Skin epidermis (tissue), 12 donors: ENCODE data around the gene TPSAB1.
"Not testable (repeated sequence)": the region's sequence is repeated elsewhere in the genome, so short reads cannot be mapped to it uniquely, and the experiment has no call there.

Experiments used
- H3K27ac ChIP-seq, 21 experiments: fragments of 200-600 bp; sonication (generic) in 11 of 21; one replicate each; pipeline ENCODE4 v1.5.0; 2020; ENCODE audit warnings: mild to moderate bottlenecking in 3 of 21, inconsistent platforms in 2 of 21, moderate library complexity in 2 of 21
- H3K4me3 ChIP-seq, 7 experiments: fragments of 200-600 bp; sonication (generic) in 2 of 7; one replicate each; pipeline ENCODE4 v1.5.0; 2020; ENCODE audit warnings: inconsistent platforms in 2 of 7, mild to moderate bottlenecking in 2 of 7, moderate library complexity in 1 of 7

TPSAB1 gene

GRCh38 chr16:1261131-1261892 lies 20.8 kb downstream of the TPSAB1 start:
- Histone ChIP-seq H3K27ac (no peak overlapping the region), H3K4me3 (no peak overlapping the region)

- Histone ChIP-seq H3K4me3 (no peak overlapping the region), H3K27ac (no peak overlapping the region)
These were observed 21.8 kb downstream of the TPSAB1 start for GRCh38 chr16:1262210-1262845.

GRCh38 chr16:1262846-1263221 lies 22.3 kb downstream of the TPSAB1 start:
- Histone ChIP-seq H3K27ac (no peak overlapping the region), H3K4me3 (no peak overlapping the region)

- Histone ChIP-seq H3K4me3 (no peak overlapping the region), H3K27ac (no peak overlapping the region)
These were observed 23.3 kb downstream of the TPSAB1 start for GRCh38 chr16:1263591-1264344.

GRCh38 chr16:1264345-1265089 lies 24.0 kb downstream of the TPSAB1 start:
- Histone ChIP-seq H3K4me3 (no peak overlapping the region), H3K27ac (no peak overlapping the region)

- H3K4me3 ChIP-seq, result no peak overlapping the region
- no peak overlapping the region for H3K27ac ChIP-seq
These were observed 24.7 kb downstream of the TPSAB1 start for GRCh38 chr16:1265090-1265630.

- H3K27ac ChIP-seq, result no peak overlapping the region
- H3K4me3 ChIP-seq, result no peak overlapping the region
These were observed 25.3 kb downstream of the TPSAB1 start for GRCh38 chr16:1265826-1266225.

GRCh38 chr16:1269418-1269817 lies 28.9 kb downstream of the TPSAB1 start:
- H3K4me3 ChIP-seq, H3K27ac ChIP-seq: not testable (repeated sequence)

- Histone ChIP-seq H3K4me3 (no peak overlapping the region), H3K27ac (no peak overlapping the region)
These were observed 30.8 kb downstream of the TPSAB1 start for GRCh38 chr16:1271380-1271723.

GRCh38 chr16:1271724-1272413 lies 31.4 kb downstream of the TPSAB1 start:
- H3K27ac ChIP-seq, H3K4me3 ChIP-seq: not testable (repeated sequence)

GRCh38 chr16:1272453-1273198 lies 32.1 kb downstream of the TPSAB1 start:
- Histone ChIP-seq H3K4me3 (no peak overlapping the region), H3K27ac (no peak overlapping the region)

- Histone ChIP-seq H3K27ac (no peak overlapping the region), H3K4me3 (no peak overlapping the region)
These were observed 33.3 kb downstream of the TPSAB1 start for GRCh38 chr16:1273816-1274215.

- H3K4me3 ChIP-seq, result no peak overlapping the region
- no peak overlapping the region for H3K27ac ChIP-seq
These were observed 34.3 kb downstream of the TPSAB1 start for GRCh38 chr16:1274767-1275166.

- no peak overlapping the region for H3K4me3 ChIP-seq
- H3K27ac ChIP-seq, result no peak overlapping the region
These were observed 35.5 kb downstream of the TPSAB1 start for GRCh38 chr16:1275791-1276579.

GRCh38 chr16:1276580-1276878 lies 36.0 kb downstream of the TPSAB1 start:
- H3K27ac ChIP-seq, result no peak overlapping the region

GRCh38 chr16:1277151-1277598 lies 36.7 kb downstream of the TPSAB1 start:
- H3K27ac ChIP-seq, result no peak overlapping the region
- no peak overlapping the region for H3K4me3 ChIP-seq

More at GRCh38 chr16:1276580-1276878, 36.0 kb downstream of the TPSAB1 start:
- no peak overlapping the region for H3K4me3 ChIP-seq

GRCh38 chr16:1277617-1278282 lies 37.2 kb downstream of the TPSAB1 start:
- no peak overlapping the region for H3K27ac ChIP-seq
- no peak overlapping the region for H3K4me3 ChIP-seq

- Histone ChIP-seq H3K27ac (no peak overlapping the region), H3K4me3 (no peak overlapping the region)
These were observed 38.0 kb downstream of the TPSAB1 start for GRCh38 chr16:1278477-1278876.
